Hepatocyte (in vitro differentiated cells): ENCODE measurements around the gene TRAF3IP1.

Experiments used
- EZH2 ChIP-seq: fragments of 200-600 bp; sonication (generic); IDR thresholded peaks from 2 replicates; pipeline ENCODE4 v1.6.1; 2016; ENCODE audit warnings: antibody characterized with exemption, mild to moderate bottlenecking, borderline replicate concordance
- EZH2phosphoT487 ChIP-seq: fragments of 200-600 bp; sonication (generic); IDR thresholded peaks from one replicate; pipeline ENCODE4 v1.6.1; 2018; ENCODE audit warnings: antibody characterized with exemption, mild to moderate bottlenecking, low read depth, moderate library complexity; ENCODE audit not compliant: unreplicated experiment, severe bottlenecking
- TF ChIP-seq, protein P1 (sequence below): fragments of 200-600 bp; sonication (generic); IDR thresholded peaks from 2 replicates; pipeline ENCODE4 v1.5.1; 2016; ENCODE audit warnings: antibody characterized with exemption, mild to moderate bottlenecking; ENCODE audit not compliant: poor library complexity

DNA sequence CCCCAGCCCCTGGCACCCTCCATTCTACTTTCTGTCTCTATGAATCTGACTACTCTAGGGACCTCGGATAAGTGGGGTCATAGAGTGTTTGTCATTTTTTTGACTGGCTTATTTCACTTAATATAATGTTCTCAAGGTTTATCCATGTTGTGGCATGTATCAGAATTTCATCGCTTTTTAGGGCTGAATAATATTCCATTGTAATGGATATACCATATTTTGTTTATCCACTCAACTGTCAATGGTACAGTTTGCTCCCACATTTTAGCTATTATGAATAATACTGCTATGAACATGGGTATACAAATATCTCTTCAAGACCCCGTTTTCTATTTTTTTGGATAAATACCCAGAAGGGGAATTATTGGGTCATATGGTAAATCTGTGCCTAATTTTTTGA is 7.4 kb downstream of the TRAF3IP1 start:
- TF ChIP-seq, protein P1, sequence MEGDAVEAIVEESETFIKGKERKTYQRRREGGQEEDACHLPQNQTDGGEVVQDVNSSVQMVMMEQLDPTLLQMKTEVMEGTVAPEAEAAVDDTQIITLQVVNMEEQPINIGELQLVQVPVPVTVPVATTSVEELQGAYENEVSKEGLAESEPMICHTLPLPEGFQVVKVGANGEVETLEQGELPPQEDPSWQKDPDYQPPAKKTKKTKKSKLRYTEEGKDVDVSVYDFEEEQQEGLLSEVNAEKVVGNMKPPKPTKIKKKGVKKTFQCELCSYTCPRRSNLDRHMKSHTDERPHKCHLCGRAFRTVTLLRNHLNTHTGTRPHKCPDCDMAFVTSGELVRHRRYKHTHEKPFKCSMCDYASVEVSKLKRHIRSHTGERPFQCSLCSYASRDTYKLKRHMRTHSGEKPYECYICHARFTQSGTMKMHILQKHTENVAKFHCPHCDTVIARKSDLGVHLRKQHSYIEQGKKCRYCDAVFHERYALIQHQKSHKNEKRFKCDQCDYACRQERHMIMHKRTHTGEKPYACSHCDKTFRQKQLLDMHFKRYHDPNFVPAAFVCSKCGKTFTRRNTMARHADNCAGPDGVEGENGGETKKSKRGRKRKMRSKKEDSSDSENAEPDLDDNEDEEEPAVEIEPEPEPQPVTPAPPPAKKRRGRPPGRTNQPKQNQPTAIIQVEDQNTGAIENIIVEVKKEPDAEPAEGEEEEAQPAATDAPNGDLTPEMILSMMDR: no peak
- no peak for TF ChIP-seq EZH2phosphoT487
- TF ChIP-seq EZH2: no peak
